IMR-90 (cell line): ENCODE measurements around the gene TEAD1.

Experiments used
- CTCF ChIP-seq: conservative IDR thresholded peaks from 2 replicates; pipeline ENCODE4 v1.5.1; 2012; ENCODE audit warnings: mild to moderate bottlenecking, low read depth, low read length, improper control_type of control experiment
- MXI1 ChIP-seq: IDR thresholded peaks from 2 replicates; pipeline ENCODE4 v1.6.1; 2012; ENCODE audit warnings: low read depth, mild to moderate bottlenecking, low read length, moderate library complexity, borderline replicate concordance
- POLR2A ChIP-seq: IDR thresholded peaks from 2 replicates; pipeline ENCODE4 v1.6.1; 2012; ENCODE audit warnings: mild to moderate bottlenecking, low read depth, low read length

- TF ChIP-seq POLR2A (no peak), CTCF (no peak), MXI1 (no peak)
These were observed 37.3 kb downstream of the TEAD1 start for GRCh38 chr11:12711496-12711895.
